Choroid plexus epithelial cell (primary cell): Measurements from ENCODE around the gene LAMA3.
"Not testable (repeated sequence)": the region's sequence is repeated elsewhere in the genome, so short reads cannot be mapped to it uniquely, and the experiment has no call there.

Source experiments
- DNase-seq: peaks from one replicate; pipeline ENCODE4 v3.0.0-alpha.2; 2010; ENCODE audit warnings: low read depth
- H3K4me3 ChIP-seq: 2 replicates; pipeline ENCODE4 v1.5.1; 2011; ENCODE audit warnings: low read depth, mild to moderate bottlenecking, control low read depth, low read length, moderate library complexity
- TF ChIP-seq, protein P1 (sequence below): conservative IDR thresholded peaks from 2 replicates; pipeline ENCODE4 v1.5.1; 2011; ENCODE audit warnings: low read depth, mild to moderate bottlenecking, control low read depth, inconsistent platforms, low read length, moderate library complexity

LAMA3 gene

DNA sequence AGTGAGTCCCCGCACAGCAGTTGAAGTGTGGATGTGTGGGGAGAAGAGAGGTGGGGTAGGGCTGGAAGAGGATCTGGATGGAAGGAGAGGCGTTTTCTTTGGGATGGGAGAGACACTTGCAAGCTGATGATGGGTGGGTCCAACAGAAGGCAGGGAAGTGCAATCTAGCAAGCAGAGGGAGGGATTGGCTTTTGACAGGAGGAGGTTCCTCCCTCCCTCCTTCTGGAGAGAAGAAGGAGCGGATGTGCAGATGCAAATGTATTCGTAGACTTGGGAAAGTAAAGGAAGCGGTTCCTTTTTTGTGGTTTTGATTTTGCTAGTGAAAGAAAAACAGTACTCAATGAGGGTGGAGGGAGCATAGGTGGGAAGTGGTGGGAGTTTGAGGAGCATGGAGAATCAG lies 48.9 kb downstream of the LAMA3 start:
- H3K4me3 ChIP-seq, result no peak overlapping the region
- TF ChIP-seq, protein P1, sequence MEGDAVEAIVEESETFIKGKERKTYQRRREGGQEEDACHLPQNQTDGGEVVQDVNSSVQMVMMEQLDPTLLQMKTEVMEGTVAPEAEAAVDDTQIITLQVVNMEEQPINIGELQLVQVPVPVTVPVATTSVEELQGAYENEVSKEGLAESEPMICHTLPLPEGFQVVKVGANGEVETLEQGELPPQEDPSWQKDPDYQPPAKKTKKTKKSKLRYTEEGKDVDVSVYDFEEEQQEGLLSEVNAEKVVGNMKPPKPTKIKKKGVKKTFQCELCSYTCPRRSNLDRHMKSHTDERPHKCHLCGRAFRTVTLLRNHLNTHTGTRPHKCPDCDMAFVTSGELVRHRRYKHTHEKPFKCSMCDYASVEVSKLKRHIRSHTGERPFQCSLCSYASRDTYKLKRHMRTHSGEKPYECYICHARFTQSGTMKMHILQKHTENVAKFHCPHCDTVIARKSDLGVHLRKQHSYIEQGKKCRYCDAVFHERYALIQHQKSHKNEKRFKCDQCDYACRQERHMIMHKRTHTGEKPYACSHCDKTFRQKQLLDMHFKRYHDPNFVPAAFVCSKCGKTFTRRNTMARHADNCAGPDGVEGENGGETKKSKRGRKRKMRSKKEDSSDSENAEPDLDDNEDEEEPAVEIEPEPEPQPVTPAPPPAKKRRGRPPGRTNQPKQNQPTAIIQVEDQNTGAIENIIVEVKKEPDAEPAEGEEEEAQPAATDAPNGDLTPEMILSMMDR, result no peak
- no peak for DNase-seq

GRCh38 chr18:23738575-23738974 lies 49.3 kb downstream of the LAMA3 start:
- H3K4me3 ChIP-seq, result no peak overlapping the region
- TF ChIP-seq, protein P1, result no peak
- DNase-seq, result no peak

DNA sequence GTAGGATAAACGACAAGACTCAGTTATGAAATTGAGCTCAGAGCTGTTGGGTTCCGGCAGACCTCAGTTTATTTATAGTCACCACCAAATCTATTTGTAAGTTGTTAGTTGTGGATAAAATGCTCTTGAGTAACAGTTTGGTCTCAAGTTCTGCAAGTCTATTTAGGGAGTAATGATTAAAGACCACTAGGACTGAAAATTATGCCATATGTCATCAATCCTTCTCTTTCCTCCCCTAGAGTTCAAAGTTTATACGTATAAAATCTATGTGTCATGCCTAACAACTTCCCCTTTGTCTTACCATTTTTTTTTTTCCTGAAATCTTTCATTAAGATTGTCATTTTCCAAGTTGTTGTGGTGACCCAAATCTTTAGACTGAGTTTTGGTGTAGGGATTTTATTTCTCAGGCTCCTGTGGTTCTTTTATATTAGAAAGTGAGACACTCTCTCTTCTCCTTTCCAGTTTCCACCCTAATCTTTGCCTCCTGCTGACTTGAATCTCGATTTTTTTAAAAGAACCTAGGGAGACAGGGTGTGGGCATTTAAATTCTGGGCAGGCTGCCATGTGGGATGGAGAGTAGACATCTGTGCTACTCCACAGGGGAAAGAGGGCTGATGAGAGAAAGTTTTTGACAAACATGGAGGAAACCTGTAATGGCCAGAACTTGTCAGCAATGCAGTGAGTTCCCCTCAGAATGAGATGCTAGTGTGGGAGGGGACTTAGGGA lies 51.0 kb downstream of the LAMA3 start:
- TF ChIP-seq, protein P1, result no peak
- H3K4me3 ChIP-seq, result no peak overlapping the region
- DNase-seq, result peak; percentile 45

DNA sequence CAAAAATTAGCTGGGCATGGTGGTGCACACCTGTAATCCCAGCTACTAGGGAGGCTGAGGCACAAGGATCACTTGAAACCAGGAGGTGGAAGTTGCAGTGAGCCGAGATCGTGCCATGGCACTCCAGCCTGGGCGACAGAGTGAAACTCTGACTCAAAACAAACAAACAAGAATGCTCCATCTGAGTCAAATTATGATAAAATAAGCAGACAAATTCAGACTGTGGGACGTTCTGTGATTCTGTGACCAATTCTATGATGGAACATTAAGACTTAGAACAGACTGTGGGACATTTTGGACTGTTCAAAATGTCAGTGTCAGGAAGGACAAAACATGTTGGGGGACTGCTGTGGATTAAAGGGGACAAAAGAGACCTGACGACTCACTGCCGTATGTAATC lies 52.7 kb downstream of the LAMA3 start:
- not testable (repeated sequence) for H3K4me3 ChIP-seq, DNase-seq

DNA sequence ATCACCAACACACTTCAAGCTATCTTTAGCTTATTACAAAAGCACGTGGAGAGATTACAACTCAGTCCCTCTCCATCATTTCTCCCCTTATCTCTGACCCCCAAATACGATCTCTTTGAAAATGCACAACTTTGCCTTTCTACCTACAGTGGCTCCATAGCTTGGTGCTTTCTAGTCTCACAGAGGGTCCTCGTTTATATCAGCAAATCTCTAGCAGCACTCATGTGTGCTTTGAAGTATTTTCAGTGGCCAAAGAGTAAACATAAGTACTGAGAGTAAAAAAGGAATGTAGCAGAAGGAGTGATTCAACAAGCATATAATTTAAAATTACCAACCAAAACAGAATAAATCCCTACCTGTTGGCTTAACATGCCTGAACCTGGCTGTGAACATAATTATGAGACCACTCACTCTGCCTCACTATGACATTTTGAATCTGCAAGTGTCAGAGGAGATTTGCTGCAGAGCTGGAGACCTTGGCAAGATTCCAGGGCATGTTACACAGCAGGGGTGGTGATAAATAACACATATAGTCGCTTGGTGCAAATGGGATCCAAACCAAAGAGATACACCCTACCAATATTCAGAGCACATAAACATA lies 54.6 kb downstream of the LAMA3 start:
- TF ChIP-seq, protein P1, result no peak
- DNase-seq, result no peak
- H3K4me3 ChIP-seq, result no peak overlapping the region

GRCh38 chr18:23745366-23745765 lies 56.1 kb downstream of the LAMA3 start:
- TF ChIP-seq, protein P1, result no peak
- DNase-seq, result no peak
- no peak overlapping the region for H3K4me3 ChIP-seq

GRCh38 chr18:23746851-23747250 lies 57.6 kb downstream of the LAMA3 start:
- H3K4me3 ChIP-seq, result no peak overlapping the region
- DNase-seq, result no peak
- TF ChIP-seq, protein P1, result no peak
